Body of pancreas (tissue), 4 donors: ENCODE data around the gene ATP8A2. TPM values are rescaled to one million over a fixed set of nuclear protein-coding genes. Genes with fewer than 3 reads are reported as not detected.

ENCODE experiments used
- ATAC-seq: fragments of 150-250 bp; one replicate; pipeline ENCODE4 v1.9.1; 2016
- DNase-seq, 4 donors: peaks; one replicate each; pipeline ENCODE4 v3.0.0-alpha.2; 2019
- H3K27ac ChIP-seq, 4 donors: fragments of 200-600 bp; sonication (generic); 1 replicate in 3 of 4; 2 replicates in 1 of 4; pipeline versions ENCODE4 v1.5.1 to v1.6.1; 2016 to 2019; ENCODE audit warnings: mild to moderate bottlenecking in 1 of 4, mixed read lengths in 1 of 4, moderate library complexity in 1 of 4
- H3K27me3 ChIP-seq, 2 donors: fragments of 200-600 bp; sonication (generic); one replicate each; pipeline ENCODE4 v1.6.0; 2016; ENCODE audit warnings: mild to moderate bottlenecking in 1 of 2
- H3K36me3 ChIP-seq, 2 donors: fragments of 200-600 bp; sonication (generic); replicated peaks in 1 of 2; 2 replicates each; pipeline ENCODE4 v1.5.1; 2016; ENCODE audit warnings: low read depth in 2 of 2; ENCODE audit not compliant: insufficient read depth in 1 of 2
- H3K4me1 ChIP-seq: fragments of 200-600 bp; sonication (generic); one replicate; pipeline ENCODE4 v1.6.0; 2016
- H3K4me3 ChIP-seq, 2 donors: fragments of 200-600 bp; sonication (generic); 1 replicate in 1 of 2; 2 replicates in 1 of 2; pipeline ENCODE4 v1.5.1; 2016 to 2019
- H3K9me3 ChIP-seq, 3 donors: fragments of 200-600 bp; sonication (generic); 1 replicate in 2 of 3; 2 replicates in 1 of 3; pipeline ENCODE4 v1.5.1; 2016
- POLR2A ChIP-seq, 3 donors: fragments of 450-650 bp; IDR thresholded peaks; one replicate each; pipeline ENCODE4 v1.6.1; 2016; ENCODE audit warnings: antibody characterized with exemption in 3 of 3, mild to moderate bottlenecking in 2 of 3
- WGBS, 2 donors: methylation state at CpG; one replicate each; pipeline ENCODE4 v1.1.5; 2017; 5-methylcytosine and 5-hydroxymethylcytosine counted together
- intact Hi-C: fragments of 100-400 bp; cut with DNase I; formaldehyde crosslinking; loops from one replicate; pipeline ENCODE4 v1.15.1; 2023
- total RNA-seq, 2 donors: library from RNA; depleted of rRNA; stranded (reverse); fragments of >200 nt; gene quantifications; one replicate each; pipeline ENCODE4 v1.1.0, GENCODE V29; 2016
- TF ChIP-seq, protein P1 (sequence below), 7 experiments: fragments of 450-650 bp in 4 of 7; fragments of 200-600 bp in 3 of 7; sonication (generic) in 3 of 7; IDR thresholded peaks; one replicate each; pipeline ENCODE4 v1.5.1; 2016 to 2019; ENCODE audit warnings: antibody characterized with exemption in 7 of 7

Gene ATP8A2
- under 1 TPM in 1 of 2 donors, not detected in 1; under 0.01 TPM for total RNA-seq

DNA sequence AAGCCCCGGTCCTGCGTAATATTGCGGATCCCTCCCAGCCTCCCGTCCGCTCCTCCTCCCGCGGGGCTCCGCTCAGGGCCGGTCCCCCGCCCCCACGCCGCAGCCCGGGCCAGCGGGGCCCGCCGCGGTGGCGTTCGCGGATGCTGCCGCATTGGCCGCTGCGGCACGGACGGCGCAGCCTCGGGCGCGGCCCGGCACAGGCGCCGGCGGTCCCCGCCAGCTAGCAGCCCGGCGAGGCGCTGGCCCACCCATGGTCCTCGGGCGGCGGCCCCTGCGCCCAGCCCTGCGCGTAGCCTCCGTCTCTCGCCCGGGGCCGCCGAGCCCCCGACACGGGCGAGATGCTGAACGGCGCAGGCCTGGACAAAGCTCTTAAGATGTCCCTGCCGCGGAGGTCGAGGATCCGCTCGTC is at the start of gene ATP8A2:
Gene ATP8A2, plus strand, starts transcription at position 100 of the 409 bp plus-strand sequence. Its CDS starts 239 bp downstream, at position 339.
- Histone ChIP-seq H3K36me3 (no peaks in the 10 kb centered on the region), H3K4me3 (no peak within 1 kb of the TSS), H3K27ac (no peak within 1 kb of the TSS), H3K4me1 (peaks cover 11% of the 10 kb centered on the region), H3K9me3 (no peaks in the 10 kb centered on the region), H3K27me3 (peaks cover 5 to 13% of the 10 kb centered on the region in 2 donors)
- 0% methylated on average over 3 to 14 of the region's 58 CpGs for WGBS, 2 donors
- intact Hi-C loops, result no loop called here
- ATAC-seq, result peak; percentile 9
- DNase-seq, result no peak
- no peak for TF ChIP-seq POLR2A (IDR thresholded peaks at IDR 0.05)
- TF ChIP-seq, protein P1, sequence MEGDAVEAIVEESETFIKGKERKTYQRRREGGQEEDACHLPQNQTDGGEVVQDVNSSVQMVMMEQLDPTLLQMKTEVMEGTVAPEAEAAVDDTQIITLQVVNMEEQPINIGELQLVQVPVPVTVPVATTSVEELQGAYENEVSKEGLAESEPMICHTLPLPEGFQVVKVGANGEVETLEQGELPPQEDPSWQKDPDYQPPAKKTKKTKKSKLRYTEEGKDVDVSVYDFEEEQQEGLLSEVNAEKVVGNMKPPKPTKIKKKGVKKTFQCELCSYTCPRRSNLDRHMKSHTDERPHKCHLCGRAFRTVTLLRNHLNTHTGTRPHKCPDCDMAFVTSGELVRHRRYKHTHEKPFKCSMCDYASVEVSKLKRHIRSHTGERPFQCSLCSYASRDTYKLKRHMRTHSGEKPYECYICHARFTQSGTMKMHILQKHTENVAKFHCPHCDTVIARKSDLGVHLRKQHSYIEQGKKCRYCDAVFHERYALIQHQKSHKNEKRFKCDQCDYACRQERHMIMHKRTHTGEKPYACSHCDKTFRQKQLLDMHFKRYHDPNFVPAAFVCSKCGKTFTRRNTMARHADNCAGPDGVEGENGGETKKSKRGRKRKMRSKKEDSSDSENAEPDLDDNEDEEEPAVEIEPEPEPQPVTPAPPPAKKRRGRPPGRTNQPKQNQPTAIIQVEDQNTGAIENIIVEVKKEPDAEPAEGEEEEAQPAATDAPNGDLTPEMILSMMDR (IDR thresholded peaks at IDR 0.05), result no peak

DNA sequence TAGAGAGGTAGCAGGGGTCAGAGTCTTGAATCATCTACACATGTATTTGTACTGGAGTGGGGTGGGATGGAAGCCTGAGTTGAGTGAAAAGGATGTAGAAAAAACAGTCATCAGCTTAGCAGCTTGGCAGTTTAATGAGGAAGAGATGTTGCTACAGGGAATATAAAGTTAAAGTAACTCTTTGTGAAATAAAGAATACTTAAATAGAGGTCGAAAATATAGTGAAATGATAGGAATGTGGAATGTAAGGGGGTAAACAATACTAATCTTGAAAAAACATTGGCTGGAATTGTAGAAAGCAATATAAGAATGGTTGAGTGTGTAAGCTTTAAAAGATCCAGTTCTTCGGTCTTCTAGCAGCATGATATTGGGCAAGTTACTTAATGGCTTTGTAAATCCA is 47.7 kb upstream of the ATP8A2 start:
- H3K9me3 ChIP-seq, result no peaks in the 10 kb centered on the region
- intact Hi-C loops, result no loop called here
- WGBS, 2 donors, result 70 to 76% methylated on average over 2 of the region's 2 CpGs
- peaks cover 24 to 29% of the 10 kb centered on the region in 2 donors for H3K36me3 ChIP-seq
- ATAC-seq (no peak), DNase-seq (no peak)
- H3K4me3 ChIP-seq, result no peak overlapping the region
- no peak overlapping the region for H3K27ac ChIP-seq
- TF ChIP-seq, protein P1 (IDR thresholded peaks at IDR 0.05), result no peak
- TF ChIP-seq POLR2A (IDR thresholded peaks at IDR 0.05), result no peak
- no peaks in the 10 kb centered on the region for H3K4me1 ChIP-seq
- no peaks in the 10 kb centered on the region for H3K27me3 ChIP-seq

GRCh38 chr13:25329706-25330105 is 42.1 kb upstream of the ATP8A2 start:
- H3K4me3 ChIP-seq, result no peak overlapping the region
- H3K27ac ChIP-seq, result no peak overlapping the region
- H3K4me1 ChIP-seq, result no peaks in the 10 kb centered on the region
- no peaks in the 10 kb centered on the region for H3K27me3 ChIP-seq
- intact Hi-C loops, result no loop called here
- H3K9me3 ChIP-seq, result no peaks in the 10 kb centered on the region
- 97 to 99% methylated on average over 4 of the region's 4 CpGs for WGBS, 2 donors
- peaks cover 14 to 32% of the 10 kb centered on the region in 2 donors for H3K36me3 ChIP-seq
- ATAC-seq (no peak), DNase-seq (no peak)
- TF ChIP-seq POLR2A (IDR thresholded peaks at IDR 0.05), result no peak
- TF ChIP-seq, protein P1 (IDR thresholded peaks at IDR 0.05), result no peak

DNA sequence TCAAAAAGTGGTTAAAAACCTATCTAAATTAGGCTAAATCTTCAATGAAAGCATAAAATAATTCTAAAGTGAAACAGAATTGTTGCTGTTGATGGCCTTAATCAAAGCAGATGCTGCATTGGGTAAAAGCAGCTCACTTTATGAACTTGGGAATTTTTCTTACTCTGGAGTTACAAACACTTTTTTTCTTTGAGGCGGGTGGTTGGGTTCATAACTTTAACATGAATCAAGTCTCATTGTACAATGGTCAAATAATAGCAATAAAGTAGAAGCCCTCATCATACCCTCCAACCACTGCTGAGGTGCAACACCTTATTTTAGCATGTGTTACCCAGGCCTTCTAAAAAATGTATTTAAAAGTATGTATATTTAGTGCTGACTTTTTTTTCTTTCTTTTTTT is 41.2 kb upstream of the ATP8A2 start:
- no peak overlapping the region for H3K4me3 ChIP-seq
- no peak overlapping the region for H3K27ac ChIP-seq
- H3K4me1 ChIP-seq, result no peaks in the 10 kb centered on the region
- no peaks in the 10 kb centered on the region for H3K27me3 ChIP-seq
- no peak for DNase-seq
- peaks cover 5 to 27% of the 10 kb centered on the region in 2 donors for H3K36me3 ChIP-seq
- intact Hi-C loops, result no loop called here
- H3K9me3 ChIP-seq, result no peaks in the 10 kb centered on the region
- TF ChIP-seq, protein P1 (IDR thresholded peaks at IDR 0.05), result no peak
- no peak for TF ChIP-seq POLR2A (IDR thresholded peaks at IDR 0.05)
- no peak for ATAC-seq
- WGBS, 2 donors, result 97 to 100% methylated on average over 1 of the region's 1 CpG

- H3K4me3 ChIP-seq, result no peak overlapping the region
- no peak for DNase-seq
- ATAC-seq, result no peak
- no peaks in the 10 kb centered on the region for H3K4me1 ChIP-seq
- peaks cover 0 to 17% of the 10 kb centered on the region in 2 donors for H3K36me3 ChIP-seq
- no peaks in the 10 kb centered on the region for H3K9me3 ChIP-seq
- no peak for TF ChIP-seq POLR2A (IDR thresholded peaks at IDR 0.05)
- no peak overlapping the region for H3K27ac ChIP-seq
- intact Hi-C loops, result no loop called here
- 23 to 38% methylated on average over 3 of the region's 3 CpGs for WGBS, 2 donors
- no peaks in the 10 kb centered on the region for H3K27me3 ChIP-seq
These were observed 35.9 kb upstream of the ATP8A2 start for GRCh38 chr13:25335856-25336255.
